ENCODE measurements around the gene SRGAP1.

The SRGAP1 gene

DNA sequence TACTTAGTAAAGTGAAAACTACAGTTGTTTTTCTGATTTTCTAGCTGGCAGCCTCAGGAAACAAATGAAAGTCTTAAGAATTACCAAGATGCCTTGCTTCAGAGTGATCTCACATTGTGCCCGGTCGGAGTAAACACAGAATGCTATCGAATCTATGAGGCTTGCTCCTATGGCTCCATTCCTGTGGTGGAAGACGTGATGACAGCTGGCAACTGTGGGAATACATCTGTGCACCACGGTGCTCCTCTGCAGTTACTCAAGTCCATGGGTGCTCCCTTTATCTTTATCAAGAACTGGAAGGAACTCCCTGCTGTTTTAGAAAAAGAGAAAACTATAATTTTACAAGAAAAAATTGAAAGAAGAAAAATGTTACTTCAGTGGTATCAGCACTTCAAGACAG is 35.9 kb upstream of the SRGAP1 start:
- FAIRE-seq: no peak
- no peak for DNase-seq (ENCODE audit: insufficient read length, low spot score)
- TF ChIP-seq, protein P1, sequence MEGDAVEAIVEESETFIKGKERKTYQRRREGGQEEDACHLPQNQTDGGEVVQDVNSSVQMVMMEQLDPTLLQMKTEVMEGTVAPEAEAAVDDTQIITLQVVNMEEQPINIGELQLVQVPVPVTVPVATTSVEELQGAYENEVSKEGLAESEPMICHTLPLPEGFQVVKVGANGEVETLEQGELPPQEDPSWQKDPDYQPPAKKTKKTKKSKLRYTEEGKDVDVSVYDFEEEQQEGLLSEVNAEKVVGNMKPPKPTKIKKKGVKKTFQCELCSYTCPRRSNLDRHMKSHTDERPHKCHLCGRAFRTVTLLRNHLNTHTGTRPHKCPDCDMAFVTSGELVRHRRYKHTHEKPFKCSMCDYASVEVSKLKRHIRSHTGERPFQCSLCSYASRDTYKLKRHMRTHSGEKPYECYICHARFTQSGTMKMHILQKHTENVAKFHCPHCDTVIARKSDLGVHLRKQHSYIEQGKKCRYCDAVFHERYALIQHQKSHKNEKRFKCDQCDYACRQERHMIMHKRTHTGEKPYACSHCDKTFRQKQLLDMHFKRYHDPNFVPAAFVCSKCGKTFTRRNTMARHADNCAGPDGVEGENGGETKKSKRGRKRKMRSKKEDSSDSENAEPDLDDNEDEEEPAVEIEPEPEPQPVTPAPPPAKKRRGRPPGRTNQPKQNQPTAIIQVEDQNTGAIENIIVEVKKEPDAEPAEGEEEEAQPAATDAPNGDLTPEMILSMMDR (IDR thresholded peaks at IDR 0.05; ENCODE audit: insufficient read depth, missing control alignments): no peak

DNA sequence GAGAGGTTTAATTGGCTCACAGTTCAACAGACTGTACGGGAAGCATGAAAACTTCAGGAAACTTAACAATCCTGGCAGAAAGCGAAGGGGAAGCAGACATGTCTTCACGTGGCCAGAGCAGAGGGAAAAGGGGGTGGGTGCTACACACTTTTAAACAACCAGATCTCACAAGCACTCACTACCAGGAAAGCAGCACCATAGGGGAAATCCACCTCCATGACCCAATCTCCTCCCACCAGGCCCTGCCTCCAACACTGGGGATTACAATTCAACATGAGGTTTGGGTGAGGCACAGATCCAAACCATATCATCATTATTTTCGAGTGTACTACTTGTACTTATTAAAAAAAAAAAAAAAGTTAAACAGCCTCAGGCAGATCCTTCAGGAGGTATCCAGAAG is 34.9 kb upstream of the SRGAP1 start:
- DNase-seq (ENCODE audit: insufficient read length, low spot score) (no peak), FAIRE-seq (no peak)
- TF ChIP-seq, protein P1 (IDR thresholded peaks at IDR 0.05; ENCODE audit: insufficient read depth, missing control alignments): no peak

DNA sequence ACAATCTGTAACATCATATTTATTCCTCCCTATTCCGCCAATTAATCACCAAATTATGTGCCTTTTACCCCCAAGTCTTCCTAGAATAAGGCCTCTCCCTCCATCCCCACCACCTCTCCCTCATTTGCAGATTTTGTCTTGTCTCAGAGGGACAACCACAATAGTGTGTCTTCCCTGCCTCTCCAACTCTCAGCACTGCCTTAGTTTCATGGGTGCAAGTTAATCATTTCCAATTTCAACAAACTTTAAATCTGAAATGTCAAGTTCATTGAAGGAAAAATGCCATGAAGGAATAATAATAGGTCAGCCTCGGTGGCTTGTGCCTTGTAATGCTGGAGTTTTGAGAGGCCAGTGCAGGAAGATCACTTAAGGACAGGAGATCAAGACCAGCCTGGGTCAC is 33.2 kb upstream of the SRGAP1 start:
- no peak for FAIRE-seq
- TF ChIP-seq, protein P1 (IDR thresholded peaks at IDR 0.05; ENCODE audit: insufficient read depth, missing control alignments): no peak

DNA sequence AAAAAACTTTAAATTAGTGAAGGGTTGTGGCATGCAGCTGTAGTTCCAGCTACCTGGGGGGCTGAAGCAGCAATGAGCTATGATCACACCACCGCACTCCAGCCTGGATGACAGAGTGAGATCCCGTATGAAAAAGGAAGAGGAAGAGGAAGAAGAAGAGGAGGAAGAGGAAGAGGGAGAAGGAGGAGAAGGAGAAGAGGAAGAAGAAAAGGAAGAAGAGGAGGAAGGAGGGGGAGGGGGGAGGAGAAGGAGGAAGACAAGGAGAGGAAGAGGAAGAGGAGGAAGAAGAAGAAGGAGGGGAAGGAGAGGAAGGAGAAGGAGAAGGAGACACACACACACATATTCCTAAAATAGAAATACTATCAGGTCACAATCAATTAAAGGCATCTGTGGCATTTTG is 32.7 kb upstream of the SRGAP1 start:
- TF ChIP-seq, protein P1 (IDR thresholded peaks at IDR 0.05; ENCODE audit: insufficient read depth, missing control alignments): no peak
- DNase-seq (ENCODE audit: insufficient read length, low spot score) (no peak), FAIRE-seq (no peak)

More for the DNA sequence above, 33.2 kb upstream of the SRGAP1 start:
- DNase-seq (ENCODE audit: insufficient read length, low spot score): no peak

DNA sequence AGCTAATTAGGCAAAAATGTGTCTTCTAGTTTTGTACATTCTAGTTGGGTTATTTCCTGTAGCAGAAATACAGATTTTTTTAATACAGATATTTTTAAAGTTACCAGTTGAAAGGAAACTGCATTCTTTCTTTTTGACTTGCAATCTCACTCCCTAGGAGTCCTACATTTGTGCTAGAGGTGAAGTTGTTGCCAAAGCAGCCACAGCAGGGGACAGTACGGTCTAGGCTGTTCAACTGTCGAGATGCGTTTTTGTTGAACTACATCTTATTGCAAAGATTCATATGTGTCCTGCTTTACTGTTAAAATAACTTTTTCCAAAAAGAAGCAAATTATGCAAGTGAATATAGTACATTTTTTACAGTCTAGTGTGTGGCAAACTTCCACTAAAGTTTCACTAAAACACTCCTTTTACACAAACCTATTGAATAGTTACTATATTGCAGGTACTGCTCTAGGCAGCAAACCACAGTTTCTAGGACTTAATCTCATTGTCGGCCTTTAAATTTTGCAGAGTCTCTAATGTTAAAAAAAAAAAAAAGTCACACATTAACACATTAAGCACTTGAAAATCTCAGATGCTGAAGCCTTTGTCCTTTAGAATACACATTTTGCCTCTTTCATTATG is 30.2 kb upstream of the SRGAP1 start:
- FAIRE-seq (no peak), DNase-seq (ENCODE audit: insufficient read length, low spot score) (no peak)
- TF ChIP-seq, protein P1 (IDR thresholded peaks at IDR 0.05; ENCODE audit: insufficient read depth, missing control alignments): no peak

DNA sequence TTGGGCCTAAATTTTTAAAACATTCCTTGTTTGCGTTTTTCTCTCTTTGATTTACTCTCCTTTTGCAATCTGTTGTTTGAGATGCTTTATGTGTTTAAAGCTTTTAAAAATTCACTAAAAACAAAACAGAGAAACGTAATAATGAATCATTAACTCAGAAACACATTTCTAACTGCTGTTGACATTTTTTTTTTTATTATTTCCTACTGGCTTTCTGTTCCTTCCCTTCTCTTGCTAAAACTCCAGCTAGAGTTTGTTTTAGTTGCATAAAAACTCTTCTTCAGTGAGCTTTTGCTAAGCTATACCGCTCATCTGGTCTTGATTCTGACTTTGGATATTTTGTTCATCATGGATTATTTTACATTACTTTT is 29.0 kb upstream of the SRGAP1 start:
- TF ChIP-seq, protein P1 (IDR thresholded peaks at IDR 0.05; ENCODE audit: insufficient read depth, missing control alignments): no peak
- DNase-seq (ENCODE audit: insufficient read length, low spot score): no peak
- no peak for FAIRE-seq

DNA sequence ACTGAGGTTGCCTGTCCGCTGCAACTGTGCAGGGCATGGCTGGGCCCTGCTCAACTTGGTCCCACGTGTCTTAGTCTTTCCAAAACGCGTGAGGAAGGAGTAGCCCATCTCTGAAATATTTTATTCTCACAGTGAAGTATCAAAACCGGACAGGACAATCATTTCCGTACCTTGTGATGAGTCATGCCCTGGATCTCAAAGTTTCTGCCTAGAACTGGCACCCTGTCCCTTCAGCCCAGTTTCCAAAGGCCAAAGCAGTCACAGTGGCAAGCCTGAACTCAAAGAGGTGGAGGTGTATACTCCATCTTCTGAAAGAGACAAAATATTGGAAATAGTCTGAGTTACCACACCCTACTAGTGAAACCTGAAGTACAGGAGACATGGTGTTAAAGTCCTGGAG is 28.5 kb upstream of the SRGAP1 start:
- TF ChIP-seq, protein P1 (IDR thresholded peaks at IDR 0.05; ENCODE audit: insufficient read depth, missing control alignments): no peak
- FAIRE-seq: no peak
- DNase-seq (ENCODE audit: insufficient read length, low spot score): no peak

Measured in D721Med (cell line).